Measurements from ENCODE around the gene WNT9A.

DNA sequence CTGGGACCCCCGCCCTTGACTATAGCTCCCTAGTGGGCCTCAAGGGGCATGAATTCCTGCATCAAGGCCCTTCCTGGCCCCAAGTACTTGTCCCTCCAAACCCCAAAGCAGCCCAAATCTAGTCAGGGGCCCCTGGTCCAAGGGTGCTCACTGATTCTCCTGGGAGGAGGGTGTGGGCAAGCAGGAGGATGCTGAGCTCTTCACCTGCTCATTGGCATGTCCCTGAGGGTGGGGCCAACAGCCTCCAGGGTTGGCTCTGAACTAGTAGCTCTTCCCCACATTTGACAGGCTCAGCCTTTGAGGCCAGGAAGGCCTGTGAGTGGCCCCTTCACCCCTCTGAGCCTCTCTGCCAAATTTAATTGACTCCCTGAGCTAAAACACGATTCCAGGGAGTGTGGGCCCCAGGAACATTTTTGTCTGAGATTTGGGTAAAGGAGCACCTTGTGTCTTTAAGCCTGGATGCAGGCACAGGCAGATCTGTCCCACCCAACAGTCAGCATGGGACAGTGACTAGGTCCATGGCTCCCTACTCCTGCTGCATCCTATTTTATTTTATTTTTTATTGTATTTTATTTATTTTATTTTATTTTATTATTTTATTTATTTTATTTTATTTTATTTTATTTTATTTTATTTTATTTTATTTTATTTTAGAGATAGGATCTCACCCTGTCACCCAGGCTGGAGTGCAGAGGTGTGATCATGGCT, 11.0 kb upstream of the WNT9A start:
- TF ChIP-seq, protein P1, sequence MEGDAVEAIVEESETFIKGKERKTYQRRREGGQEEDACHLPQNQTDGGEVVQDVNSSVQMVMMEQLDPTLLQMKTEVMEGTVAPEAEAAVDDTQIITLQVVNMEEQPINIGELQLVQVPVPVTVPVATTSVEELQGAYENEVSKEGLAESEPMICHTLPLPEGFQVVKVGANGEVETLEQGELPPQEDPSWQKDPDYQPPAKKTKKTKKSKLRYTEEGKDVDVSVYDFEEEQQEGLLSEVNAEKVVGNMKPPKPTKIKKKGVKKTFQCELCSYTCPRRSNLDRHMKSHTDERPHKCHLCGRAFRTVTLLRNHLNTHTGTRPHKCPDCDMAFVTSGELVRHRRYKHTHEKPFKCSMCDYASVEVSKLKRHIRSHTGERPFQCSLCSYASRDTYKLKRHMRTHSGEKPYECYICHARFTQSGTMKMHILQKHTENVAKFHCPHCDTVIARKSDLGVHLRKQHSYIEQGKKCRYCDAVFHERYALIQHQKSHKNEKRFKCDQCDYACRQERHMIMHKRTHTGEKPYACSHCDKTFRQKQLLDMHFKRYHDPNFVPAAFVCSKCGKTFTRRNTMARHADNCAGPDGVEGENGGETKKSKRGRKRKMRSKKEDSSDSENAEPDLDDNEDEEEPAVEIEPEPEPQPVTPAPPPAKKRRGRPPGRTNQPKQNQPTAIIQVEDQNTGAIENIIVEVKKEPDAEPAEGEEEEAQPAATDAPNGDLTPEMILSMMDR (IDR thresholded peaks at IDR 0.05) = no peak
- no peak for TF ChIP-seq POLR2A (IDR thresholded peaks at IDR 0.05)

All from lower leg skin (tissue), 3 donors.